GM12878 (cell line): ENCODE data around the gene ANTXR1.

ENCODE experiments used
- CEBPB ChIP-seq, 2 experiments: fragments of 150-350 bp in 1 of 2; IDR thresholded peaks; 2 replicates each; pipeline ENCODE4 v1.6.1; 2012 to 2014; ENCODE audit warnings: low read depth in 2 of 2, low read length in 2 of 2, borderline replicate concordance in 1 of 2, inconsistent platforms in 1 of 2
- CHD2 ChIP-seq: IDR thresholded peaks from 2 replicates; pipeline ENCODE4 v1.6.1; 2011; ENCODE audit warnings: low read depth, low read length, improper control_type of control experiment, borderline replicate concordance
- CTCF ChIP-seq, 3 experiments: IDR thresholded peaks in 2 of 3; conservative IDR thresholded peaks in 1 of 3; 2 replicates each; pipeline ENCODE4 v1.5.1; 2011; ENCODE audit warnings: low read depth in 3 of 3, low read length in 3 of 3, mild to moderate bottlenecking in 3 of 3, control low read depth in 2 of 3, moderate library complexity in 2 of 3, inconsistent platforms in 1 of 3, mixed read lengths in 1 of 3; ENCODE audit not compliant: control insufficient read depth in 2 of 3, insufficient read depth in 1 of 3; ENCODE audit errors: extremely low read depth in 1 of 3
- EZH2 ChIP-seq: IDR thresholded peaks from 2 replicates; pipeline ENCODE4 v1.6.1; 2012; ENCODE audit warnings: low read depth, mild to moderate bottlenecking, control low read depth, inconsistent platforms, low read length, borderline replicate concordance; ENCODE audit not compliant: control insufficient read depth
- IKZF1 ChIP-seq: fragments of 450-650 bp; conservative IDR thresholded peaks from 2 replicates; pipeline ENCODE4 v1.6.1; 2017; ENCODE audit warnings: antibody characterized with exemption, mild to moderate bottlenecking
- JUNB ChIP-seq: IDR thresholded peaks from 2 replicates; pipeline ENCODE4 v1.6.1; 2016; ENCODE audit warnings: antibody characterized with exemption, mild to moderate bottlenecking
- JUND ChIP-seq: IDR thresholded peaks from 2 replicates; pipeline ENCODE4 v1.6.1; 2012; ENCODE audit warnings: low read depth, mild to moderate bottlenecking, low read length, improper control_type of control experiment, moderate library complexity
- NR2C1 ChIP-seq: fragments of 450-650 bp; IDR thresholded peaks from 2 replicates; pipeline ENCODE4 v1.6.1; 2017; ENCODE audit warnings: antibody characterized with exemption, mild to moderate bottlenecking, moderate library complexity
- SP1 ChIP-seq: IDR thresholded peaks from one replicate; pipeline ENCODE4 v1.6.1; 2011; ENCODE audit warnings: low read depth, low read length
- TBL1XR1 ChIP-seq: IDR thresholded peaks from 2 replicates; pipeline ENCODE4 v1.6.1; 2012; ENCODE audit warnings: low read depth, low read length, improper control_type of control experiment
- ZBTB11 ChIP-seq: fragments of 450-650 bp; formaldehyde crosslinking; IDR thresholded peaks from 2 replicates; pipeline ENCODE4 v1.5.0; 2022; ENCODE audit warnings: mild to moderate bottlenecking, missing genetic modification characterization
- ZNF24 ChIP-seq: fragments of 450-650 bp; IDR thresholded peaks from 2 replicates; pipeline ENCODE4 v1.6.1; 2017; ENCODE audit warnings: antibody characterized with exemption, mild to moderate bottlenecking

GRCh38 chr2:69297216-69297615 lies 284.2 kb downstream of the ANTXR1 start:
- TF ChIP-seq EZH2 (no peak), CTCF (IDR thresholded peaks at IDR 0.05 in 2 of 3, conservative IDR thresholded peaks at IDR 0.05 in 1 of 3; ENCODE audit: control insufficient read depth in 2 of 3, extremely low read depth in 1 of 3, insufficient read depth in 1 of 3, low read depth in 3 of 3, low read length in 3 of 3) (no peak), CEBPB (IDR thresholded peaks at IDR 0.05; ENCODE audit: borderline replicate concordance in 1 of 2, low read depth in 2 of 2, low read length in 2 of 2) (no peak), SP1 (no peak), ZBTB11 (CRISPR knock-in tag) (no peak), IKZF1 (no peak), JUNB (no peak), TBL1XR1 (no peak), CHD2 (no peak), JUND (no peak), ZNF24 (no peak), NR2C1 (no peak)
